Measurements from ENCODE around the gene HIVEP3. TPM values are rescaled to one million over a fixed set of nuclear protein-coding genes. Genes with fewer than 3 reads are reported as not detected.
A peak's percentile ranks its signal among the peaks of the same experiment; 100 is the strongest.

The HIVEP3 gene
- total RNA-seq, 1 donor from 2014 or later: 76.7 TPM

GRCh38 chr1:41822866-41823265 lies 95.9 kb downstream of the HIVEP3 start:
- H3K4me3 Mint-ChIP-seq: no peak overlapping the region
- DNase-seq (ENCODE audit: low spot score): no peak
- peaks cover 19% of the 10 kb centered on the region for H3K4me1 Mint-ChIP-seq (ENCODE audit: low read depth)
- H3K9me3 Mint-ChIP-seq: no peaks in the 10 kb centered on the region
- peaks cover 6% of the 10 kb centered on the region for H3K27me3 Mint-ChIP-seq (ENCODE audit: insufficient read depth)
- H3K36me3 Mint-ChIP-seq (ENCODE audit: low read depth): peaks cover 1% of the 10 kb centered on the region
- H3K27ac Mint-ChIP-seq: no peak overlapping the region
- intact Hi-C loops (cut with micrococcal nuclease): no loop called here

DNA sequence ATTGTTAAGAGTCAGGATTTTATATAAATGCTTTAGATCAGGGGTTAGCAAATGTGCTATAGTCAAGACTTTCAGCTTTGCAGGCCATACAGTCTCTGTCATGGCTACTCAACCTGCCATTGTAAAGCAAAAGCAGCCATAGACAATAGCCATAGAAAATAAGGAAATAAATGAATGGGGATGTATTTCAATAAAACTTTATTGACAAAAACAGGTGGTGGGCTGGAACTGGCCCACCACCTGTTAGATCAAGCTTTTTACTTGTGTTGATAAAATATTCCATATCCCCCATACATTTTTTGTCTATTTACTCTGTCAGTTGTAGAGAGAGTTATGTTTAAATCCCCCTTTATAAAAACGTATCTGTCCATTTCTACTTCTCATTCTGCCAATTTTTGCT lies 98.9 kb downstream of the HIVEP3 start:
- H3K9me3 Mint-ChIP-seq: no peaks in the 10 kb centered on the region
- H3K27ac Mint-ChIP-seq: no peak overlapping the region
- no peak for DNase-seq (ENCODE audit: low spot score)
- H3K4me3 Mint-ChIP-seq: no peak overlapping the region
- peaks cover 19% of the 10 kb centered on the region for H3K4me1 Mint-ChIP-seq (ENCODE audit: low read depth)
- H3K36me3 Mint-ChIP-seq (ENCODE audit: low read depth): peaks cover 1% of the 10 kb centered on the region
- peaks cover 2% of the 10 kb centered on the region for H3K27me3 Mint-ChIP-seq (ENCODE audit: insufficient read depth)
- intact Hi-C loops (cut with micrococcal nuclease): no loop called here

DNA sequence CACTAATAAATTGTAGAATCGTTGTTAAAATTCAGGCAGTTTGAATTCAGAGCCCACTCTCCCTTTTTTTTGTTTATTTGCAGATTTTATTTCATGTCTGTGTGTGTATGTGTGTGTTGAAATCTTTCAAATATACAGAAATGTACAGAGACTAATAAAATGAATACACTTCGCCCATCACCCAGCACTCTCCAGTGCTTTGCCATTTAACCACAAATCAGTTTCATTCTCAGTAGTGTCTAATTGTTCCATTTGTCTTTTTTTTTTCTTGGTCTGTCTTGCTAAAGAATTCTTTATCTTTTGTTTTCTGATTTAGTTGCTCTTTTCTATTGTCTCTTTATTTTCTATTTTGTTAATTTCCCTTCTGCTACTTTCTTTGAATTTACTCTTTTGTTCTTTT lies 99.7 kb downstream of the HIVEP3 start:
- H3K4me3 Mint-ChIP-seq: no peak overlapping the region
- H3K27ac Mint-ChIP-seq: no peak overlapping the region
- H3K4me1 Mint-ChIP-seq (ENCODE audit: low read depth): peaks cover 19% of the 10 kb centered on the region
- intact Hi-C loops (cut with micrococcal nuclease): no loop called here
- peaks cover 1% of the 10 kb centered on the region for H3K36me3 Mint-ChIP-seq (ENCODE audit: low read depth)
- DNase-seq (ENCODE audit: low spot score): no peak
- H3K9me3 Mint-ChIP-seq: no peaks in the 10 kb centered on the region
- peaks cover 2% of the 10 kb centered on the region for H3K27me3 Mint-ChIP-seq (ENCODE audit: insufficient read depth)

GRCh38 chr1:41816061-41816460 lies 102.7 kb downstream of the HIVEP3 start:
- Mint-ChIP-seq H3K27me3 (ENCODE audit: insufficient read depth) (peaks cover 2% of the 10 kb centered on the region), H3K36me3 (ENCODE audit: low read depth) (peaks cover 3% of the 10 kb centered on the region), H3K4me1 (ENCODE audit: low read depth) (peaks cover 32% of the 10 kb centered on the region), H3K27ac (no peak overlapping the region), H3K4me3 (no peak overlapping the region), H3K9me3 (no peaks in the 10 kb centered on the region)
- intact Hi-C loops (cut with micrococcal nuclease): no loop called here
- no peak for DNase-seq (ENCODE audit: low spot score)

DNA sequence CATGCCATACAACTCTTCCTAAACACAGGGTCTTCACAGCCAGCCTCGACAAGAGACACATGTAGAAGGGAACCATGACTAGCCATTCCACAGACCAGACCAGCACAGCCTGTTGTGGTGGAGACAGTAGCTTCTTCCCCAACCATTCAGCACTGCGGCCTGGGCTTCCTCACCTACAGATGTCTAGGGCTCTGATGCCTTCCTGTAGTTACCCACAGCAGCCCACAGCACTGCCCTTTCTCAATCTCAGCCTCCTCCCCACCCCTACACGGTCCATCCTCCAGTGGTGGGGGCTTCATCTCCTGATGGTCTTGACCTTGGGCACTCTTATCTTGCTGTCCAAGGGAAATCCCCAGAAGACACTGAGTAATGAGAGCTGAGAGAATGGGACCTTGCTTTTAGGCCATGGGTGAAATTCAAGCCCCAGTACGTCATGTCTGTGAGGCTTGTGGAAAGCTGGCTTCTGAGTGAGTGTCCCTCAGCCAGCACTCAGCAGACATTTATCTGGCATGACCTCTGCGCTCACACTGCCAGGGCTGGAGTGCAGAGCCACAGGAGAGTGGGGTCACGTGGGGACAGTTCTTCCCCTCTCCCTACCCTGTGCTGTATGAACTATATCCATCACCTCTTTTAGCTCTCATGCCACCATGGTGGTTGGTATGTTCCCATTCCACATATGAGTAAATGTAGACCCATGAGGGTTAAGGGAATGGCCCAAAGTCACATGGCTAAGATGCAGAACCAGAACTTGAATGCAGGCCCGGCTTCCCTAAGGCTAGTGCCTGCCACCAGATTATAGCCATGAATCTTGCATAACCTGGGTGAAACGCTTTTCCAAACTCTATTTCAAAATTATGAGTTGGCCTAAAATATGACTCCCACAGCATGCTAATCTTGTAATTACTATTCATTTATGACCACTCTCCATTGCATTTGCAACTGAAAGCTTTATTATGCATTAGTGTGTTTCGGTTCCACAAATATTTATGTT lies 104.7 kb downstream of the HIVEP3 start:
- peaks cover 4% of the 10 kb centered on the region for H3K36me3 Mint-ChIP-seq (ENCODE audit: low read depth)
- no peak overlapping the region for H3K27ac Mint-ChIP-seq
- H3K4me3 Mint-ChIP-seq: no peak overlapping the region
- peaks cover 46% of the 10 kb centered on the region for H3K4me1 Mint-ChIP-seq (ENCODE audit: low read depth)
- DNase-seq (ENCODE audit: low spot score): no peak
- intact Hi-C loops (cut with micrococcal nuclease): no loop called here
- H3K27me3 Mint-ChIP-seq (ENCODE audit: insufficient read depth): peaks cover 2% of the 10 kb centered on the region
- H3K9me3 Mint-ChIP-seq: no peaks in the 10 kb centered on the region

DNA sequence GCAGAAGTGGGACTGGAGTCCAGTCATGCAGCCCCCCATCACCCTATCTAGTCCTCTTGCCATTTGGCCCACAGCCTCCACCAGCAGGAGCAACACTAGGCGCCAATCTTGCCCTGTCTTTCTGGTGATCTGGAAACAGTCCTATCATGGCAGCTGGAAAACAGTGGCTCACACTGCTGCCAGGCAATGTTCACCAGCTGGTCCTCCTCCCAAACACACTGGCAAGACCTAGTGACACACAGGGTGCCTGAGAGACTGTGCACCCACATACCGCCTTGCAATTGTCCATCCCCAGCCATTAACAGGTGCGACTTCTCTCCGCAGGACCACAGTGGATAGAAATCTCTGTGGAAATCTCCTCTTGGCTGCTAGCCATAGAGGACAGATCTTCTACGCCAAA lies 105.5 kb downstream of the HIVEP3 start:
- Mint-ChIP-seq H3K27me3 (ENCODE audit: insufficient read depth) (peaks cover 2% of the 10 kb centered on the region), H3K9me3 (no peaks in the 10 kb centered on the region), H3K27ac (no peak overlapping the region), H3K4me3 (no peak overlapping the region), H3K4me1 (ENCODE audit: low read depth) (peaks cover 45% of the 10 kb centered on the region), H3K36me3 (ENCODE audit: low read depth) (peaks cover 4% of the 10 kb centered on the region)
- no peak for DNase-seq (ENCODE audit: low spot score)
- intact Hi-C loops (cut with micrococcal nuclease): no loop called here

DNA sequence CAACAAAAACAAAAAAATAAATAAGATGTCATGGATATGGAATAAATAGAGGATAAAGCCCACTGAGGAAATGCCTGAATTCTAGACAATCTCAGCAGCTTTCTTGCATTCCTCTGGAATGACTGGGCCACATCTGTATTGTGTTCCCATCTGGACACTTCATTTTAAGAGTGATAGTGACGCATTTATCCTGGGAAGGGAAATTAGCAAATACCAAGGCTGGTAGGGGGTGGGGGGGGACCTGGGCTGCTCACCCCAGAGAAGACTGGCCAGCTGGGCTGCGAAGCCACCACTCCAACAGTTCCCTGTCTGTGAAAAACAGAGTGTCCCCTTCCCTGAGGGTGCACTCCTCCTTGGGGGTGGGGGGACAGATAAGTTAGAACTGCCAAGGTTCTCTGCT lies 106.3 kb downstream of the HIVEP3 start:
- intact Hi-C loops (cut with micrococcal nuclease): loop anchor here (1.0 kb wide), 2 partner anchors 223 to 238 kb away; no protein-coding TSS in a partner anchor
- Mint-ChIP-seq H3K27me3 (ENCODE audit: insufficient read depth) (peaks cover 2% of the 10 kb centered on the region), H3K4me3 (no peak overlapping the region), H3K4me1 (ENCODE audit: low read depth) (peaks cover 53% of the 10 kb centered on the region), H3K36me3 (ENCODE audit: low read depth) (peaks cover 4% of the 10 kb centered on the region), H3K9me3 (no peaks in the 10 kb centered on the region), H3K27ac (peak overlapping the region; percentile 38)
- DNase-seq (ENCODE audit: low spot score): no peak

DNA sequence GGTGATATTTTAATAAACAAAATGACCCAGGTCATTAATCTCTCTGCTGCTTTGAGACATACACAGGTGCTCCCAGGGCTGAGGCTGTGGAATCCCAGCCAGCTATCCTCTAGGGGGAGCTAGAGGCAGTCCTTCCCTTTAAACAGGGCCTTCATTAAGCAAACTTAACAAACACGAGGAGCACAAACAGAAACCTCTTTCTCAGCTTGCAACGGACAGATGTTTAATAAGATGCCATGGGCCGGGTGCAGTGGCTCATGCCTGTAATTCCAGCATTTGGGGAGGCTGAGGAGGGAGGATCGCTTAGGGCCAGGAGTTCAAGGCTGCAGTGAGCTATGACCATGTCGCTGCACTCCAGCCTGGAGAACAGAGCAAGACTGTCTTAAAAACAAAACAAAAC lies 106.7 kb downstream of the HIVEP3 start:
- Mint-ChIP-seq H3K27ac (peak overlapping the region; percentile 38), H3K9me3 (no peaks in the 10 kb centered on the region), H3K27me3 (ENCODE audit: insufficient read depth) (peaks cover 2% of the 10 kb centered on the region), H3K36me3 (ENCODE audit: low read depth) (peaks cover 4% of the 10 kb centered on the region), H3K4me1 (ENCODE audit: low read depth) (peaks cover 57% of the 10 kb centered on the region), H3K4me3 (no peak overlapping the region)
- DNase-seq (ENCODE audit: low spot score): peak; percentile 57
- intact Hi-C loops (cut with micrococcal nuclease): loop anchor here (1.0 kb wide), 2 partner anchors 223 to 238 kb away; no protein-coding TSS in a partner anchor

- Mint-ChIP-seq H3K27ac (peak overlapping the region; percentile 57), H3K4me3 (no peak overlapping the region), H3K9me3 (no peaks in the 10 kb centered on the region), H3K27me3 (ENCODE audit: insufficient read depth) (peaks cover 2% of the 10 kb centered on the region), H3K36me3 (ENCODE audit: low read depth) (peaks cover 4% of the 10 kb centered on the region), H3K4me1 (ENCODE audit: low read depth) (peaks cover 65% of the 10 kb centered on the region)
- intact Hi-C loops (cut with micrococcal nuclease): no loop called here
- DNase-seq (ENCODE audit: low spot score): peak; percentile 15
Observed at GRCh38 chr1:41811051-41811795, 107.5 kb downstream of the HIVEP3 start.

DNA sequence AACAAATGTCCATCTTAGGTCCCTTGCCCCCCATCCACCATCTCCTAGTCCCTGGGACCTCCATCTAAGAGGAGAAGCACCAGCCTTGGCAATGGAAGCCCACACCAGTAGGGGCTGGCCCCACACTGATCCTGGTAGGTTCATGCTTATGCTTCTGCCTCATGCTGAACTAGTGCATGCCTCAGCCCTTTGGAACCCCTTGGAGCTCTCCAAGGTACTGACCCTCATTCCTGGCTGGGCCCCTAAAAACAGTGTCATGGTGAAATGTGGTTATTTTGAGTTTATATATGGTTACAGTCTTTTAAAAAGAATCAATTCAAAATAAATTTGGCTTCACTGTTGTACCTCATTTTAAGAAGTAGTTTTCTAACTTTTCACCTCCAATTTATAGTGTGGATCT lies 108.3 kb downstream of the HIVEP3 start:
- intact Hi-C loops (cut with micrococcal nuclease): loop anchor here (1.0 kb wide), 1 partner anchor 171 kb away; no protein-coding TSS in a partner anchor
- no peaks in the 10 kb centered on the region for H3K27me3 Mint-ChIP-seq (ENCODE audit: insufficient read depth)
- H3K4me3 Mint-ChIP-seq: peak overlapping the region; percentile 20
- peaks cover 73% of the 10 kb centered on the region for H3K4me1 Mint-ChIP-seq (ENCODE audit: low read depth)
- peaks cover 4% of the 10 kb centered on the region for H3K36me3 Mint-ChIP-seq (ENCODE audit: low read depth)
- H3K27ac Mint-ChIP-seq: peak overlapping the region; percentile 13
- H3K9me3 Mint-ChIP-seq: no peaks in the 10 kb centered on the region
- DNase-seq (ENCODE audit: low spot score): peak; percentile 42

DNA sequence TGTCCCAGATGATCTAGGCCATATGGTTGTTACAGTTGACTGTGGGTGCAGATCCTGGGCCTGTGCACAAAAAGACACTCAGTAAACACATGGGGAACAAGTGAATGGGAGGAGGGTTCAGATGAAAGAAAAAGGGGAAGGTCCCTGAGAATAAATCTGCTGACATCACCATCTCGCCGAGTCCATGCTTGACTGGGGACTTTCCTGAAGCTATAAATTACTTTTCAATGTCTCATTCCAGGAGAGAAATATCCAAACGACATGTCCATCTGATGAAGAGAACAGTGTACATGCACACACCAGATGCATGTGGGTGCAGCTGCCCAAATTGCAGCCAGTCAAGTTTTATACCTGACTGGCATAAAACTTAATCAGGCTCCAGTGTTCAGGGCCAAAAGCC lies 109.0 kb downstream of the HIVEP3 start:
- peak overlapping the region; percentile 13 for H3K27ac Mint-ChIP-seq
- H3K36me3 Mint-ChIP-seq (ENCODE audit: low read depth): peaks cover 4% of the 10 kb centered on the region
- DNase-seq (ENCODE audit: low spot score): no peak
- intact Hi-C loops (cut with micrococcal nuclease): loop anchor here (1.0 to 5.0 kb wide), 2 partner anchors 170 to 208 kb away; no protein-coding TSS in a partner anchor
- peaks cover 79% of the 10 kb centered on the region for H3K4me1 Mint-ChIP-seq (ENCODE audit: low read depth)
- no peaks in the 10 kb centered on the region for H3K27me3 Mint-ChIP-seq (ENCODE audit: insufficient read depth)
- H3K9me3 Mint-ChIP-seq: no peaks in the 10 kb centered on the region
- H3K4me3 Mint-ChIP-seq: no peak overlapping the region

DNA sequence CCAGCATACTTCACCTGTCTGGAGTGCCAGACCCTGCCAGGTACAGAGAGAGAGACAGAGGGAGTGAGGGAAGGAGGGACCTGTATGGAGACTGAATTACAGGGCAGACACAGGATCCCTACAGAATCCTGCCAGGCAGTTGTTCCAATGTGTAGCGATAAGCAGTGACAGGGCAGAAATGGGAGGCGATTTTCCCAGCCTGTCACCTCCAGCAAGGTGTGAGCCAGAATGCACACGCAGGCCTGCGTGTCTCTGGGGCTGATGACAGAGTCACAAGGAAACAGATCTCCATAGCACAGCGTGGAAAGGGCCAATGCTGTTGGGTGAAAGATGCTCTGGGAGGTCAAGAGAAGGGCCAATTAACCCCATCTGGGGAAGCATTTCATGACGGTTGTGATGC lies 111.3 kb downstream of the HIVEP3 start:
- Mint-ChIP-seq H3K9me3 (no peaks in the 10 kb centered on the region), H3K36me3 (ENCODE audit: low read depth) (peaks cover 12% of the 10 kb centered on the region), H3K4me3 (peak overlapping the region; percentile 78), H3K27me3 (ENCODE audit: insufficient read depth) (no peaks in the 10 kb centered on the region), H3K4me1 (ENCODE audit: low read depth) (peaks cover 96% of the 10 kb centered on the region), H3K27ac (peak overlapping the region; percentile 89)
- no peak for DNase-seq (ENCODE audit: low spot score)
- intact Hi-C loops (cut with micrococcal nuclease): loop anchor here (2.0 to 5.0 kb wide), 6 partner anchors 15 to 210 kb away; partner anchors contain the start of gene HIVEP3

Measured in activated T-helper 1 cell treated with anti-CD3 and anti-CD28 coated beads, Interleukin-12 subunit alpha, Interleukin-12 subunit beta, Interleukin-2, Interleukin-4 antibody, amounts not matched to agents 30 ng/mL and 10 ng/mL and 1 ng/mL, durations not matched to agents 14 hours and 24 hours and 36 hours (primary cell).